Prostate gland (tissue), 2 donors: Measurements from ENCODE around the gene GRIA4. TPM values are rescaled to one million over a fixed set of nuclear protein-coding genes. Genes with fewer than 3 reads are reported as not detected.

ENCODE experiments used
- DNase-seq: peaks from one replicate; pipeline ENCODE4 v3.0.0-alpha.2; 2019; ENCODE audit warnings: low spot score
- H3K27ac ChIP-seq, 2 donors: fragments of 200-600 bp; sonication (generic); 2 replicates each; pipeline ENCODE4 v1.5.1; 2017 to 2019
- H3K27me3 ChIP-seq: fragments of 200-600 bp; sonication (generic); replicated peaks from 2 replicates; pipeline ENCODE4 v1.5.1; 2019; ENCODE audit not compliant: insufficient read depth
- H3K36me3 ChIP-seq, 2 donors: fragments of 200-600 bp; sonication (generic); 1 replicate in 1 of 2; 2 replicates in 1 of 2; pipeline versions ENCODE4 v1.5.1 to v1.8.1; 2017 to 2019
- H3K4me1 ChIP-seq: fragments of 200-600 bp; sonication (generic); replicated peaks from 2 replicates; pipeline ENCODE4 v1.5.1; 2019
- H3K4me3 ChIP-seq, 2 donors: fragments of 200-600 bp; sonication (generic); 2 replicates each; pipeline ENCODE4 v1.5.1; 2017 to 2019
- H3K9me3 ChIP-seq: fragments of 200-600 bp; sonication (generic); 2 replicates; pipeline ENCODE4 v1.5.1; 2017
- POLR2A ChIP-seq: fragments of 450-650 bp; IDR thresholded peaks from one replicate; pipeline ENCODE4 v1.6.1; 2016; ENCODE audit warnings: antibody characterized with exemption, mild to moderate bottlenecking
- POLR2AphosphoS5 ChIP-seq: sonication (generic); formaldehyde crosslinking; IDR thresholded peaks from one replicate; pipeline ENCODE4 v1.6.1; 2017; ENCODE audit warnings: antibody characterized with exemption
- WGBS: methylation state at CpG from one replicate; pipeline ENCODE4 v1.1.5; 2018; 5-methylcytosine and 5-hydroxymethylcytosine counted together
- intact Hi-C: fragments of 100-400 bp; cut with DNase I; formaldehyde crosslinking; loops from one replicate; pipeline ENCODE4 v1.14.2; 2022
- total RNA-seq, 2 donors: library from RNA; depleted of rRNA; stranded (reverse); fragments of >200 nt; gene quantifications; one replicate each; pipeline ENCODE4 v1.1.0, GENCODE V29; 2016
- TF ChIP-seq, protein P1 (sequence below), 4 experiments: fragments of 200-600 bp in 2 of 4; fragments of 450-650 bp in 2 of 4; sonication (generic) in 2 of 4; IDR thresholded peaks; 1 replicate in 3 of 4; 2 replicates in 1 of 4; pipeline ENCODE4 v1.5.1; 2016 to 2019; ENCODE audit warnings: antibody characterized with exemption in 4 of 4, mild to moderate bottlenecking in 2 of 4, moderate library complexity in 2 of 4

The GRIA4 gene
- total RNA-seq, 2 donors from 2014 or later, result not detected

GRCh38 chr11:105582497-105582896, 27.4 kb upstream of the GRIA4 start:
- 65% methylated on average over 4 of the region's 4 CpGs for WGBS
- H3K4me1 ChIP-seq, result no peaks in the 10 kb centered on the region
- no peaks in the 10 kb centered on the region for H3K9me3 ChIP-seq
- no peak for TF ChIP-seq POLR2AphosphoS5
- TF ChIP-seq POLR2A, result no peak
- TF ChIP-seq, protein P1, sequence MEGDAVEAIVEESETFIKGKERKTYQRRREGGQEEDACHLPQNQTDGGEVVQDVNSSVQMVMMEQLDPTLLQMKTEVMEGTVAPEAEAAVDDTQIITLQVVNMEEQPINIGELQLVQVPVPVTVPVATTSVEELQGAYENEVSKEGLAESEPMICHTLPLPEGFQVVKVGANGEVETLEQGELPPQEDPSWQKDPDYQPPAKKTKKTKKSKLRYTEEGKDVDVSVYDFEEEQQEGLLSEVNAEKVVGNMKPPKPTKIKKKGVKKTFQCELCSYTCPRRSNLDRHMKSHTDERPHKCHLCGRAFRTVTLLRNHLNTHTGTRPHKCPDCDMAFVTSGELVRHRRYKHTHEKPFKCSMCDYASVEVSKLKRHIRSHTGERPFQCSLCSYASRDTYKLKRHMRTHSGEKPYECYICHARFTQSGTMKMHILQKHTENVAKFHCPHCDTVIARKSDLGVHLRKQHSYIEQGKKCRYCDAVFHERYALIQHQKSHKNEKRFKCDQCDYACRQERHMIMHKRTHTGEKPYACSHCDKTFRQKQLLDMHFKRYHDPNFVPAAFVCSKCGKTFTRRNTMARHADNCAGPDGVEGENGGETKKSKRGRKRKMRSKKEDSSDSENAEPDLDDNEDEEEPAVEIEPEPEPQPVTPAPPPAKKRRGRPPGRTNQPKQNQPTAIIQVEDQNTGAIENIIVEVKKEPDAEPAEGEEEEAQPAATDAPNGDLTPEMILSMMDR (IDR thresholded peaks at IDR 0.05), result no peak
- H3K4me3 ChIP-seq, result no peak overlapping the region
- no peak overlapping the region for H3K27ac ChIP-seq
- no peak for DNase-seq
- no peaks in the 10 kb centered on the region for H3K27me3 ChIP-seq
- intact Hi-C loops, result no loop called here
- no peaks in the 10 kb centered on the region for H3K36me3 ChIP-seq

GRCh38 chr11:105588001-105588400, 21.9 kb upstream of the GRIA4 start:
- H3K4me3 ChIP-seq, result no peak overlapping the region
- no peaks in the 10 kb centered on the region for H3K4me1 ChIP-seq
- intact Hi-C loops, result no loop called here
- no peaks in the 10 kb centered on the region for H3K36me3 ChIP-seq
- H3K27ac ChIP-seq, result no peak overlapping the region
- no peak for TF ChIP-seq POLR2A
- TF ChIP-seq, protein P1 (IDR thresholded peaks at IDR 0.05), result no peak
- TF ChIP-seq POLR2AphosphoS5, result no peak
- H3K9me3 ChIP-seq, result no peaks in the 10 kb centered on the region
- no peaks in the 10 kb centered on the region for H3K27me3 ChIP-seq
- WGBS, result 37% methylated on average over 2 of the region's 2 CpGs
- DNase-seq, result no peak

DNA sequence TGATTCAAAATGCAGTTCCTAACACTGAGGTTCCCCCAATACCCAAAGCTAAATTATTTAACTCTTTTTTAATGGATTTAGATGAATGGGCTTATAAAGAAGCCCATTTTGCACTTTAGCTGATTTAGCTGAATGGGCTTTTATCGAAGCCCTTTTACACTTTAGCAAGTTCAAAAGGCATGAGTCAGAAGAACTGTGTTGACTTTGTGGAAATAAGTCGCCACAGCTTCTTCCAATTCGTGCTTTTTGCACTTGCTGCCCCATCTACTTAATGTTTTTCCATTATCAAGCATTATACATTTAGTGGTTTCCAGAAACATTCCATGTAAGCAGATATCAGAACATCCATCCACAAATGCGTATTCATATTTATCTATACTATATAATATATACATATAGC, 20.5 kb upstream of the GRIA4 start:
- TF ChIP-seq, protein P1 (IDR thresholded peaks at IDR 0.05), result no peak
- TF ChIP-seq POLR2A, result no peak
- no peak for TF ChIP-seq POLR2AphosphoS5
- 72% methylated on average over 4 of the region's 4 CpGs for WGBS
- no peak overlapping the region for H3K27ac ChIP-seq
- DNase-seq, result no peak
- H3K9me3 ChIP-seq, result no peaks in the 10 kb centered on the region
- no peak overlapping the region for H3K4me3 ChIP-seq
- no peaks in the 10 kb centered on the region for H3K36me3 ChIP-seq
- intact Hi-C loops, result no loop called here
- no peaks in the 10 kb centered on the region for H3K27me3 ChIP-seq
- H3K4me1 ChIP-seq, result no peaks in the 10 kb centered on the region

DNA sequence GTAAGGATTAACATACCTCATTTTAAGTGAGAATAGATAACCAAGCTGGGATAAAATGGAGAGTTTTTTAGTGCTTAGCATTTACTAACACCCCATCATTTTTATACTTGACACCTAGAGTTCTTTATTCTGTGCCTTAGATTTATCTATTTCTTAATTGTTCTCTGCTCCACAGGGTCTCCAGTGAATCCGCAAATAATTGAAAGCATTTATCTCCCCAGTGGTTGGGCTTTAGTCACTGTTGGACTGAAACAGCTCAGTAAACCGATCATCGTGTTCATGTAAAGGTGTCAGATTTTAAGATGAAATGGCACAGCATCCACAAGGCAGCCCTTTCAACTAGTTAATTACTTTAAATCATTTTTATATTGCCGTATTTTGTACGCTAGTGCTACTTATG, 17.8 kb upstream of the GRIA4 start:
- DNase-seq, result no peak

DNA sequence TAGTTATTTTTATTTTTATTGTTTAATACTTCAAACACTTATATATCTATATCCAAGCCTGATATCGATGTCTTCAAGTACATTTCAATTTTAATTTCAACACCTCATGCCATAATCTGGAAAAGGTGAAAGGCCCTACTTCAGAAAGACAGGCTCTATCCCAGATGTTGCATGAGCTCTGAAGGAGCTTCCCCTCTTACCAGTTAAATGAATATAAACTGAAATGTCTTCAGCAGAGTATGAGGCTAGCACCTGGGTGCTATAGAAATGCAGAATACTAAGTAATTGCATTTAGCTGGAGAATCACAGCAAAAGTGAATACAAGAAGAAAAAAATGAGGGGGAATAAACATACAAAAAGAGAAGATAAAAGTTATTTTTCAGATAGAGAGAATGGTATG, 11.5 kb upstream of the GRIA4 start:
- 80% methylated on average over 1 of the region's 1 CpG for WGBS
- no peak for DNase-seq
- intact Hi-C loops, result no loop called here
- H3K4me1 ChIP-seq, result no peaks in the 10 kb centered on the region
- H3K4me3 ChIP-seq, result no peak overlapping the region
- H3K27ac ChIP-seq, result no peak overlapping the region
- no peaks in the 10 kb centered on the region for H3K36me3 ChIP-seq
- H3K27me3 ChIP-seq, result no peaks in the 10 kb centered on the region
- TF ChIP-seq, protein P1 (IDR thresholded peaks at IDR 0.05), result no peak
- TF ChIP-seq POLR2A (no peak), POLR2AphosphoS5 (no peak)
- H3K9me3 ChIP-seq, result no peaks in the 10 kb centered on the region

More for the DNA sequence above, 17.8 kb upstream of the GRIA4 start:
- Histone ChIP-seq H3K4me3 (no peak overlapping the region), H3K4me1 (no peaks in the 10 kb centered on the region), H3K27me3 (no peaks in the 10 kb centered on the region), H3K9me3 (no peaks in the 10 kb centered on the region), H3K27ac (no peak overlapping the region), H3K36me3 (no peaks in the 10 kb centered on the region)
- 40% methylated on average over 5 of the region's 5 CpGs for WGBS
- TF ChIP-seq POLR2AphosphoS5, result no peak
- no peak for TF ChIP-seq POLR2A
- TF ChIP-seq, protein P1 (IDR thresholded peaks at IDR 0.05), result no peak
- intact Hi-C loops, result no loop called here
